Endothelial cell (in vitro differentiated cells): Measurements from ENCODE around the gene SLC39A2. TPM values are rescaled to one million over a fixed set of nuclear protein-coding genes. Genes with fewer than 3 reads are reported as not detected.
"Not testable (repeated sequence)": the region's sequence is repeated elsewhere in the genome, so short reads cannot be mapped to it uniquely, and the experiment has no call there.

ENCODE experiments used
- DNase-seq: peaks from one replicate; pipeline ENCODE4 v3.0.0; 2021; ENCODE audit warnings: low spot score
- H3K27ac Mint-ChIP-seq: one replicate; pipeline ENCODE4 v1.8.0; 2021; ENCODE audit warnings: mixed read lengths, inconsistent platforms; ENCODE audit not compliant: unreplicated experiment
- H3K27me3 Mint-ChIP-seq: one replicate; pipeline ENCODE4 v1.8.0; 2021; ENCODE audit warnings: mild to moderate bottlenecking, moderate library complexity, mixed read lengths, inconsistent platforms; ENCODE audit not compliant: unreplicated experiment
- H3K36me3 Mint-ChIP-seq: one replicate; pipeline ENCODE4 v1.8.0; 2021; ENCODE audit warnings: mild to moderate bottlenecking, low read depth, mixed read lengths, inconsistent platforms; ENCODE audit not compliant: unreplicated experiment
- H3K4me1 Mint-ChIP-seq: one replicate; pipeline ENCODE4 v1.8.0; 2021; ENCODE audit warnings: mild to moderate bottlenecking, mixed read lengths, inconsistent platforms; ENCODE audit not compliant: unreplicated experiment
- H3K4me3 Mint-ChIP-seq: one replicate; pipeline ENCODE4 v1.8.0; 2021; ENCODE audit warnings: mild to moderate bottlenecking, mixed read lengths, inconsistent platforms; ENCODE audit not compliant: unreplicated experiment
- H3K9me3 Mint-ChIP-seq: one replicate; pipeline ENCODE4 v1.8.0; 2021; ENCODE audit warnings: mixed read lengths, inconsistent platforms; ENCODE audit not compliant: unreplicated experiment
- total RNA-seq: library from RNA; stranded (reverse); fragmentation: NEBNext Ultra II Directional; extraction: Animal tissue kit (Norgen Biotek cat#: 25700); gene quantifications from one replicate; pipeline ENCODE4 v1.2.1, GENCODE V29; 2021; ENCODE audit not compliant: unreplicated experiment
- TF ChIP-seq, protein P1 (sequence below): fragments of 200-600 bp; sonication (generic); IDR thresholded peaks from one replicate; pipeline ENCODE4 v1.5.0; 2021; ENCODE audit warnings: antibody characterized with exemption; ENCODE audit not compliant: unreplicated experiment

SLC39A2 gene
- total RNA-seq, 1 donor from 2014 or later, result not detected

DNA sequence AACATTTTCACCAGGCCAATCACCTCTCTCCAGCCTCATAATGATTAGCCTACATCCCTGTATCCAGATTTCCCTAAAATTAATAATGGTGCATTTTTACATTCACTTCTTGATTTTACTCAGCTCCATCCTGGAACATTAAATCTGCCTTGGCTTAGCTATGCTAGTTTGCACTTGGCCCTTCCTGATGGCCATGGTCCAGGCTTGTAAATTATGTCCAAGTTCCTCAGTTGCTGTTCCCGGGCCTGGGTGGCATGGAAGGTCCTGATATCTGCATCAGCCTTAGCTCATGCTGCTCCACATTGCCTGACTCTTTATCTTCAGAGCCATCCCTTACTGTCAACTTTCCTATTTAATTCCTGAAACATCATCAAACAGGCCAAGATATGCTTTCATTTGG is 20.4 kb upstream of the SLC39A2 start:
- TF ChIP-seq, protein P1, sequence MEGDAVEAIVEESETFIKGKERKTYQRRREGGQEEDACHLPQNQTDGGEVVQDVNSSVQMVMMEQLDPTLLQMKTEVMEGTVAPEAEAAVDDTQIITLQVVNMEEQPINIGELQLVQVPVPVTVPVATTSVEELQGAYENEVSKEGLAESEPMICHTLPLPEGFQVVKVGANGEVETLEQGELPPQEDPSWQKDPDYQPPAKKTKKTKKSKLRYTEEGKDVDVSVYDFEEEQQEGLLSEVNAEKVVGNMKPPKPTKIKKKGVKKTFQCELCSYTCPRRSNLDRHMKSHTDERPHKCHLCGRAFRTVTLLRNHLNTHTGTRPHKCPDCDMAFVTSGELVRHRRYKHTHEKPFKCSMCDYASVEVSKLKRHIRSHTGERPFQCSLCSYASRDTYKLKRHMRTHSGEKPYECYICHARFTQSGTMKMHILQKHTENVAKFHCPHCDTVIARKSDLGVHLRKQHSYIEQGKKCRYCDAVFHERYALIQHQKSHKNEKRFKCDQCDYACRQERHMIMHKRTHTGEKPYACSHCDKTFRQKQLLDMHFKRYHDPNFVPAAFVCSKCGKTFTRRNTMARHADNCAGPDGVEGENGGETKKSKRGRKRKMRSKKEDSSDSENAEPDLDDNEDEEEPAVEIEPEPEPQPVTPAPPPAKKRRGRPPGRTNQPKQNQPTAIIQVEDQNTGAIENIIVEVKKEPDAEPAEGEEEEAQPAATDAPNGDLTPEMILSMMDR, result no peak
- no peak overlapping the region for H3K4me3 Mint-ChIP-seq
- no peak overlapping the region for H3K27ac Mint-ChIP-seq
- DNase-seq, result no peak
- H3K9me3 Mint-ChIP-seq, result no peaks in the 10 kb centered on the region
- no peaks in the 10 kb centered on the region for H3K36me3 Mint-ChIP-seq
- H3K27me3 Mint-ChIP-seq, result peaks cover 3% of the 10 kb centered on the region
- peaks cover 17% of the 10 kb centered on the region for H3K4me1 Mint-ChIP-seq

DNA sequence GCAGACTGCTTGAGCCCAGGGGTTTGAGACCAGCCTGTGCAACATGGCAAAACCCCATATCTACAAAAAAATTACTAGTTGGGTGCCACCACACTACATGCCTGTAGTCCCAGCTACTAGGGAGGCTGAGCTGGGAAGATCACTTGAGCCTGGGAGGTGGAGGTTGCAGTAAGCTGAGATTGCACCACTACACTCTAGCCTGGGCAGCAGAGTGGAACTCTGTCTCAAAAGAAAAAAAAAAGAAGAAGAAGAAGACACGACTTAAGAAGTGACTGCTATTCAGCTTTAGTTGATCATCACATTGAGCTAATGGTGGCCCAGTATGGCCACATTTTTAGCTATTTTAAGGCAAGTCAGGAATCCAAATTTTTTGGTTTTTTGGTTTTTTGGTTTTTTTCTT is 18.2 kb upstream of the SLC39A2 start:
- TF ChIP-seq, protein P1, result no peak
- no peak overlapping the region for H3K27ac Mint-ChIP-seq
- peaks cover 3% of the 10 kb centered on the region for H3K27me3 Mint-ChIP-seq
- no peaks in the 10 kb centered on the region for H3K36me3 Mint-ChIP-seq
- H3K4me1 Mint-ChIP-seq, result peaks cover 30% of the 10 kb centered on the region
- H3K4me3 Mint-ChIP-seq, result no peak overlapping the region
- DNase-seq, result no peak
- H3K9me3 Mint-ChIP-seq, result no peaks in the 10 kb centered on the region

DNA sequence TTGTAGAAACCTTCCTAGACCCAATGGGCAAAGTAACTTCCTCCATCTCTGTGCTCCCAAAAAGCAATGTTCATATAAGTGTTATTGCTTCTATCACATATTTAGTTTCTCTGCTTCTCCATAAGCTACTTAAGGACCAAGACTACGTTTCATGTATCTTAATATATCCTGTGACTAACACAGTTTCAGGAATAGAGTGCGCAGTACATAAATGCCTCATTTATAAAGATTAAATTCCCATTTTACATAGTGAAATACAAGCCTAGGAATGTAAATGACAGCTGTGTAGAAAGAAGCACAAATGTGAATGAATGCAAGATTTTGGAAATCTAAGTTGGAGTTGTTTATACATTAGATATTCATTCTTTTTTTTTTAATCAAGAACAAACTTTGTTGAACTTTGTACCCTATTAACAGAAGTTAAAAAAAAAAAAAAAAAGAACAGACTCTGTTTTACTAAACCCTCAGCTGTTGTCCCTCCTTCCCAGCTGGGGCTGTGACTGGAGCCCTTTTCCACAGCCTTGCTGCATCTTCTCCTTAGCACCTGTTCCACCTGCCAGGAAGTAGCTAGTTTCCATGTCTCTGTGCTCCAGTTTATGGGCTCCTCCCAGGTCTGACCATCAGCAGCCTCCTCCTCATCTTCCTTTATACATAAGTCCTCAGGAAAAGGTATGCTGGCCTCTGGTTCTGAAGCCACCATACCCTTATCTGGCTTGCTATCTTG is 16.3 kb upstream of the SLC39A2 start:
- no peak for DNase-seq
- Mint-ChIP-seq H3K4me1 (peaks cover 29% of the 10 kb centered on the region), H3K9me3 (no peaks in the 10 kb centered on the region), H3K27ac (no peak overlapping the region), H3K36me3 (no peaks in the 10 kb centered on the region), H3K27me3 (peaks cover 6% of the 10 kb centered on the region), H3K4me3 (no peak overlapping the region)
- TF ChIP-seq, protein P1, result no peak

DNA sequence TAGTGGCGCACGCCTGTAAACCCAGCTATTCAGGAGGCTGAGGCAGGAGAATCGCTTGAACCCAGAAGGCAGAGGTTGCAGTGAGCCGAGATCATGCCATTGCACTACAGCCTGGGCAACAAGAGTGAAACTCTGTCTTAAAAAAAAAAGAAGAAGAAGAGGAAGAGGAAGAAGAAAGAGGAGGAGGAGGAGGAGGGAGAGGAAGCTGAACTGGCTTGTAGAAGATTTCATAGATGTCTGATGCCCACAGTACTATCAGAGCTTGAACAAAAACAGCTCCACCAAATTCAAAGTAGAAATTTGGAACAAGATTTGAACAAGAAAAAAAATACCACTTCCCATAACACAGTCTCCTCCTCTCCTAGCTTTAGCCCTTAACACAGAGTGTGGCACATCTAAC is 13.4 kb upstream of the SLC39A2 start:
- not testable (repeated sequence) for H3K27me3 Mint-ChIP-seq, H3K9me3 Mint-ChIP-seq, DNase-seq, H3K27ac Mint-ChIP-seq, H3K36me3 Mint-ChIP-seq, H3K4me3 Mint-ChIP-seq
- H3K4me1 Mint-ChIP-seq, result peaks cover 24% of the 10 kb centered on the region

DNA sequence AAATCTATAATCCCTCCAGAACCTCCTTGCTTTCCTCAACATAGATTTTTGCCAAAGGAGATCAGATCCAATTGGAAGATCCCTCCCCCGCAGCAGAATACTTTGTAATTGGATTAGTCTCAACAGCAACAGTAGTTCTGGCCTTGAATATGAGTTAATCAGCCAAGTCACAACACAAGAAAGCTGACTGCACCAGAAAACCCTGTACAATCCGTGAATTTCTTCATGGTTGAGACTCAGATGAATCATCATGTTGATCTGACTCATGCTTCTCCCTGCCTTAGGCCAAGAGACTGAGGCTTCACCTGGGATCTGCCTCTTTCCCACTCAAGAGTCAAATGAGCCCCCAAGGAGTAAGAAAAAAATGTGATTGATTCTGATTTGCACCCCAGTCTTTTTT is 12.3 kb upstream of the SLC39A2 start:
- H3K9me3 Mint-ChIP-seq, result no peaks in the 10 kb centered on the region
- peaks cover 26% of the 10 kb centered on the region for H3K4me1 Mint-ChIP-seq
- TF ChIP-seq, protein P1, result no peak
- peaks cover 5% of the 10 kb centered on the region for H3K27me3 Mint-ChIP-seq
- no peak overlapping the region for H3K27ac Mint-ChIP-seq
- no peak for DNase-seq
- H3K4me3 Mint-ChIP-seq, result no peak overlapping the region
- peaks cover under 1% of the 10 kb centered on the region for H3K36me3 Mint-ChIP-seq
